Measurements from ENCODE around the gene TEX53. TPM values are rescaled to one million over a fixed set of nuclear protein-coding genes. Genes with fewer than 3 reads are reported as not detected.

The TEX53 gene
- total and polyA plus RNA-seq, 4 donors: not detected

DNA sequence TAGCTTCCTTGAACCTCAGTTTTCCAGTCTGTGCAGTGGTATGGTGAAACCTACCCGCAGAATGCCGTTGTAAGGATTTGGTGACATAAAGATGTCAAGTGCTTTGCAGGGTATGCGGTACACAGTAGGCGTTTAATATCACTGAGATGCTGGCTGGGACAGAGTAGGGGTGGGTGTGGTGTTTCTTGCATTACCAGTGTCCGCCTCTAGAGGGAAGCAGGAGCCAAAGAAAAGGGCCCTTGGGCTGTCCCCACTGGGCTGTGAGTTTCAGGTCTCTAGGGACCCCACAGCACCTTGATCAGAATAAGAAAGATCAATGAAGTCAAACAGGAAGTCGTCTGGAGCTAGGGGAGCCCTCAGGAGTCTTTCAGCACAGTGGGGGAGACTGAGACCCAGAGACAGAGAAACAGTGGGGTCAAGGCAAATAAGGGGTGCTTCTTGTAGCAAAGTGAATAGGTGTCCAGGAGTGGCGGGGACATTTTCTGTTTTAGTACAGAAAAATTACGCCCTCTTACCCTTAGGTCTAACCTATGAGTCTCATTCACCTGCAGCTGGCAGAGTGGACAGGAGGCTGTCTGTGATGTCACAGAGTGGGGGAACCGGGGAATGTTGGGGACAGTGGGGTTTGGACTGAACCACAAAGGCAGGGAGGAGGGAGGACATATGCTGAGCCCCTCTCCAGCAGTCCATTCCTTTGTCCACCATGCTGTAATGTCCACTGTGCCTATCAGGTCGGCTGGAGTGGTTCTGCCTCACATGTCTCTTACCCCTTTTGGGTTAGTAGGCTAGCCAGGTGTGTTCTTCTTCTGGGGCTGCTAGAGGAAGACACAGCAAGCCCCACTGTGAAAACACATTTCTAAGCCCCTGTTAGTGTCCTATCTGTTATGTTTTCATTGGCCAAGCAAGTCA, 4.7 kb upstream of the TEX53 start:
- no peaks in the 10 kb centered on the region for H3K9me3 ChIP-seq (ENCODE audit: control insufficient read depth in 4 of 4, insufficient read depth in 3 of 4, low read length in 3 of 4)
- H3K27me3 ChIP-seq (ENCODE audit: control insufficient read depth in 3 of 3, insufficient read depth in 3 of 3, low read length in 2 of 3): no peaks in the 10 kb centered on the region
- no peaks in the 10 kb centered on the region for H3K36me3 ChIP-seq (ENCODE audit: control insufficient read depth in 4 of 4, insufficient read depth in 4 of 4, low read length in 4 of 4)
- H3K9ac ChIP-seq (ENCODE audit: insufficient read depth in 1 of 2, low read length in 2 of 2): no peak overlapping the region
- no peak overlapping the region for H3K4me3 ChIP-seq
- peak; percentile 85 for ATAC-seq (ENCODE audit: insufficient read depth, low FRiP score)
- no peaks in the 10 kb centered on the region for H3K4me1 ChIP-seq (ENCODE audit: control insufficient read depth in 5 of 5, insufficient read depth in 5 of 5, low read length in 5 of 5)
- H3K27ac ChIP-seq (ENCODE audit: low read depth in 1 of 2, low read length in 1 of 2): no peak overlapping the region
- 33 to 45% methylated on average over 10 of the region's 10 CpGs for WGBS, 2 donors
- peak; percentile 25 to 55 (median 33) for DNase-seq
- TF ChIP-seq, protein P1, sequence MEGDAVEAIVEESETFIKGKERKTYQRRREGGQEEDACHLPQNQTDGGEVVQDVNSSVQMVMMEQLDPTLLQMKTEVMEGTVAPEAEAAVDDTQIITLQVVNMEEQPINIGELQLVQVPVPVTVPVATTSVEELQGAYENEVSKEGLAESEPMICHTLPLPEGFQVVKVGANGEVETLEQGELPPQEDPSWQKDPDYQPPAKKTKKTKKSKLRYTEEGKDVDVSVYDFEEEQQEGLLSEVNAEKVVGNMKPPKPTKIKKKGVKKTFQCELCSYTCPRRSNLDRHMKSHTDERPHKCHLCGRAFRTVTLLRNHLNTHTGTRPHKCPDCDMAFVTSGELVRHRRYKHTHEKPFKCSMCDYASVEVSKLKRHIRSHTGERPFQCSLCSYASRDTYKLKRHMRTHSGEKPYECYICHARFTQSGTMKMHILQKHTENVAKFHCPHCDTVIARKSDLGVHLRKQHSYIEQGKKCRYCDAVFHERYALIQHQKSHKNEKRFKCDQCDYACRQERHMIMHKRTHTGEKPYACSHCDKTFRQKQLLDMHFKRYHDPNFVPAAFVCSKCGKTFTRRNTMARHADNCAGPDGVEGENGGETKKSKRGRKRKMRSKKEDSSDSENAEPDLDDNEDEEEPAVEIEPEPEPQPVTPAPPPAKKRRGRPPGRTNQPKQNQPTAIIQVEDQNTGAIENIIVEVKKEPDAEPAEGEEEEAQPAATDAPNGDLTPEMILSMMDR (IDR thresholded peaks at IDR 0.05; ENCODE audit: control extremely low read depth, extremely low read depth): peak; percentile 31

DNA sequence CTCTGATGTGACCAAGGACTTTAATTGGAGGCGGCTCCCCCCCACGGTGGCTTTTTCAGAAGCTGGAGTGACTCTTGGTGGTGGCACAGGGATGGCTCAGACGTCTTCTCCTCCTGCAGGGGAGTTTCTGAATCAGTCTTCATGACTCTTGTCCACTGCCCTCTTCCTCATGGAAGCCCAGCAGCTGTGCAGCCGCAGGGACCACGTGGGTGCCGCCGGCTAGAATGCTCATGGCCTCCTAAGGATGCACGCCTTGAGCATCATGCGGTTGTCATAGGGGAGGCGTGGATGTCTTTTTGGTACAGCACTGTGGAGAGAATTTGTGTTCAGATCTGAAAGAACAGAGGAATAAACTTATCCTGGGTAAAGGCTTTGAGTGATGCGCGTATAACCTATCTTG, 1.3 kb downstream of the TEX53 start:
- TF ChIP-seq, protein P1 (IDR thresholded peaks at IDR 0.05; ENCODE audit: control extremely low read depth, extremely low read depth): no peak
- ATAC-seq (ENCODE audit: insufficient read depth, low FRiP score): no peak
- 82 to 88% methylated on average over 12 of the region's 12 CpGs for WGBS, 2 donors

DNA sequence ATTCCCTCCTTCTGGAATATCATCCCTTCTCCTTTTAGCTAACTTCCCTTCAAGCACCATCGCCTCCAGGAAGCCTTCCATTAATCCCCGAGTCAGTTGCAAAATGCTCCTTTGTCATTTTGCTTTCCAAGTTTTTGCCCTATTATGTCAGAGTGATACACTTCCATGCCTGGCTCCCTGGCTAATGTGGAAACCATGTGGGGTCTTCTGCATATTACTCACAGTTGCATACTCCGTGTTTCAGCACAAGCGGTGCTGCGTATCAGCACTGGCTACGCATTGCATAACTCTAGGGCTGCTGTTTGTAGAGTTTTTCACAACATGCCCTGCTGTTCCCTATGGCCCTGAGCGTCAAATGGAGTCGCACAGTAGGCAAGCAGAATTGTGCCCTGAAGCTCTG, 1.9 kb downstream of the TEX53 start:
- H3K9ac ChIP-seq (ENCODE audit: insufficient read depth in 1 of 2, low read length in 2 of 2): no peak overlapping the region
- DNase-seq (no peak), ATAC-seq (ENCODE audit: insufficient read depth, low FRiP score) (no peak)
- H3K27me3 ChIP-seq (ENCODE audit: control insufficient read depth in 3 of 3, insufficient read depth in 3 of 3, low read length in 2 of 3): no peaks in the 10 kb centered on the region
- TF ChIP-seq, protein P1 (IDR thresholded peaks at IDR 0.05; ENCODE audit: control extremely low read depth, extremely low read depth): no peak
- WGBS, 2 donors: 50 to 79% methylated on average over 8 of the region's 8 CpGs
- no peaks in the 10 kb centered on the region for H3K4me1 ChIP-seq (ENCODE audit: control insufficient read depth in 5 of 5, insufficient read depth in 5 of 5, low read length in 5 of 5)
- H3K27ac ChIP-seq (ENCODE audit: low read depth in 1 of 2, low read length in 1 of 2): no peak overlapping the region
- H3K36me3 ChIP-seq (ENCODE audit: control insufficient read depth in 4 of 4, insufficient read depth in 4 of 4, low read length in 4 of 4): peaks cover 0 to 3% (median 0%) of the 10 kb centered on the region in 4 donors
- no peak overlapping the region for H3K4me3 ChIP-seq
- no peaks in the 10 kb centered on the region for H3K9me3 ChIP-seq (ENCODE audit: control insufficient read depth in 4 of 4, insufficient read depth in 3 of 4, low read length in 3 of 4)

More for the DNA sequence above, 1.3 kb downstream of the TEX53 start:
- H3K27ac ChIP-seq (ENCODE audit: low read depth in 1 of 2, low read length in 1 of 2): no peak overlapping the region
- H3K4me1 ChIP-seq (ENCODE audit: control insufficient read depth in 5 of 5, insufficient read depth in 5 of 5, low read length in 5 of 5): no peaks in the 10 kb centered on the region
- peaks cover 0 to 3% (median 0%) of the 10 kb centered on the region in 4 donors for H3K36me3 ChIP-seq (ENCODE audit: control insufficient read depth in 4 of 4, insufficient read depth in 4 of 4, low read length in 4 of 4)
- H3K4me3 ChIP-seq: no peak overlapping the region
- no peak for DNase-seq
- no peaks in the 10 kb centered on the region for H3K27me3 ChIP-seq (ENCODE audit: control insufficient read depth in 3 of 3, insufficient read depth in 3 of 3, low read length in 2 of 3)
- H3K9ac ChIP-seq (ENCODE audit: insufficient read depth in 1 of 2, low read length in 2 of 2): no peak overlapping the region
- no peaks in the 10 kb centered on the region for H3K9me3 ChIP-seq (ENCODE audit: control insufficient read depth in 4 of 4, insufficient read depth in 3 of 4, low read length in 3 of 4)
